Peyer's patch (tissue), 4 donors: Measurements from ENCODE around the gene PSTPIP2.

Experiments
- POLR2A ChIP-seq, 2 donors: fragments of 450-650 bp; IDR thresholded peaks; one replicate each; pipeline ENCODE4 v1.5.1; 2017; ENCODE audit warnings: antibody characterized with exemption in 2 of 2, mild to moderate bottlenecking in 2 of 2, moderate library complexity in 2 of 2
- TF ChIP-seq, protein P1 (sequence below), 6 experiments: fragments of 450-650 bp in 4 of 6; fragments of 200-600 bp in 2 of 6; sonication (generic) in 1 of 6; IDR thresholded peaks; one replicate each; pipeline ENCODE4 v1.5.1; 2017 to 2019; ENCODE audit warnings: antibody characterized with exemption in 6 of 6, mild to moderate bottlenecking in 3 of 6, moderate library complexity in 1 of 6

- TF ChIP-seq, protein P1, sequence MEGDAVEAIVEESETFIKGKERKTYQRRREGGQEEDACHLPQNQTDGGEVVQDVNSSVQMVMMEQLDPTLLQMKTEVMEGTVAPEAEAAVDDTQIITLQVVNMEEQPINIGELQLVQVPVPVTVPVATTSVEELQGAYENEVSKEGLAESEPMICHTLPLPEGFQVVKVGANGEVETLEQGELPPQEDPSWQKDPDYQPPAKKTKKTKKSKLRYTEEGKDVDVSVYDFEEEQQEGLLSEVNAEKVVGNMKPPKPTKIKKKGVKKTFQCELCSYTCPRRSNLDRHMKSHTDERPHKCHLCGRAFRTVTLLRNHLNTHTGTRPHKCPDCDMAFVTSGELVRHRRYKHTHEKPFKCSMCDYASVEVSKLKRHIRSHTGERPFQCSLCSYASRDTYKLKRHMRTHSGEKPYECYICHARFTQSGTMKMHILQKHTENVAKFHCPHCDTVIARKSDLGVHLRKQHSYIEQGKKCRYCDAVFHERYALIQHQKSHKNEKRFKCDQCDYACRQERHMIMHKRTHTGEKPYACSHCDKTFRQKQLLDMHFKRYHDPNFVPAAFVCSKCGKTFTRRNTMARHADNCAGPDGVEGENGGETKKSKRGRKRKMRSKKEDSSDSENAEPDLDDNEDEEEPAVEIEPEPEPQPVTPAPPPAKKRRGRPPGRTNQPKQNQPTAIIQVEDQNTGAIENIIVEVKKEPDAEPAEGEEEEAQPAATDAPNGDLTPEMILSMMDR (IDR thresholded peaks at IDR 0.05) = no peak
- no peak for TF ChIP-seq POLR2A (IDR thresholded peaks at IDR 0.05)
These were observed 80.3 kb downstream of the PSTPIP2 start for GRCh38 chr18:45991788-45992187.
